HG02588 (cell line): ENCODE measurements around the gene TMEM187.

Experiments used
- ATAC-seq: cut with Tn5 transposase; IDR thresholded peaks from one replicate; pipeline ENCODE4 v1.9.1; 2021; ENCODE audit warnings: mild to moderate bottlenecking, moderate library complexity; ENCODE audit not compliant: unreplicated experiment

The TMEM187 gene

GRCh38 chrX:153969125-153969903 lies 3.2 kb upstream of the TMEM187 start:
- ATAC-seq = no peak

- ATAC-seq = no peak
These were observed 2.6 kb upstream of the TMEM187 start for GRCh38 chrX:153969904-153970356.

GRCh38 chrX:153970357-153971123 lies 2.0 kb upstream of the TMEM187 start:
- no peak for ATAC-seq

- ATAC-seq = peak; percentile 35
These were observed 1.5 kb upstream of the TMEM187 start for GRCh38 chrX:153971124-153971449.

GRCh38 chrX:153971450-153972367 lies 845 bp upstream of the TMEM187 start, which contains the start of gene HCFC1:
Gene HCFC1, minus strand, starts transcription at chrX:153971818. Its CDS starts 978 bp downstream, at chrX:153970840.
- ATAC-seq = peak; percentile 41

- no peak for ATAC-seq
These were observed 811 bp downstream of the TMEM187 start for GRCh38 chrX:153973127-153974002.

- no peak for ATAC-seq
These were observed 1.6 kb downstream of the TMEM187 start for GRCh38 chrX:153974003-153974725.

- no peak for ATAC-seq
These were observed 2.3 kb downstream of the TMEM187 start for GRCh38 chrX:153974726-153975286.

GRCh38 chrX:153980394-153980793 lies 7.8 kb downstream of the TMEM187 start:
- ATAC-seq = peak; percentile 49

- no peak for ATAC-seq
These were observed 8.7 kb downstream of the TMEM187 start for GRCh38 chrX:153981231-153981630.

GRCh38 chrX:153981771-153982533 lies 9.4 kb downstream of the TMEM187 start:
- no peak for ATAC-seq

GRCh38 chrX:153983321-153983801 lies 10.8 kb downstream of the TMEM187 start:
- ATAC-seq = no peak

GRCh38 chrX:153984351-153985178 lies 12.0 kb downstream of the TMEM187 start:
- ATAC-seq = no peak

GRCh38 chrX:153988493-153988892 lies 15.9 kb downstream of the TMEM187 start:
- no peak for ATAC-seq

GRCh38 chrX:153989973-153990655 lies 17.6 kb downstream of the TMEM187 start:
- no peak for ATAC-seq

- no peak for ATAC-seq
These were observed 18.5 kb downstream of the TMEM187 start for GRCh38 chrX:153991013-153991580.
